GM18508 (cell line): ENCODE data around the gene LSM14A.

Source experiments
- ATAC-seq: cut with Tn5 transposase; IDR thresholded peaks from one replicate; pipeline ENCODE4 v1.9.1; 2021; ENCODE audit warnings: moderate number of reproducible peaks; ENCODE audit not compliant: insufficient read depth, unreplicated experiment

Gene LSM14A

DNA sequence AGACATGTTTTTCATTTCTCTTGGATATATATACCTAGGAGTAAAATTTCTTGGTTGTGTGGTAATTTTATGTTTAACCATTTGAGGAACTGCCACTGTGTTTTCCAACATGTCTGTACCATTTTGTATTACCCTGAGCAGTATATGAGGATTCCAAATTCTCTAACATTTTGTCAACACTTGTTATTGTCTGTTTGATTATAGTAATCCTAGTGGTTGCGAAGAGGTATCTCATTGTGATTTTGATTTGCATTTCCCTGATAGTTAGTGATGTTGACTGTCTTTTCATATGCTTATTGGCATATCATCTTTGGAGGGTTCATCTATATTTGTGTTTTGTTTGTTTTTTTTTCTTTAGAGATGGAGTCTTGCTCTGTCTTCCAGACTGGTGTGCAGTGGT, 103.4 kb downstream of the LSM14A start:
- ATAC-seq, result no peak

DNA sequence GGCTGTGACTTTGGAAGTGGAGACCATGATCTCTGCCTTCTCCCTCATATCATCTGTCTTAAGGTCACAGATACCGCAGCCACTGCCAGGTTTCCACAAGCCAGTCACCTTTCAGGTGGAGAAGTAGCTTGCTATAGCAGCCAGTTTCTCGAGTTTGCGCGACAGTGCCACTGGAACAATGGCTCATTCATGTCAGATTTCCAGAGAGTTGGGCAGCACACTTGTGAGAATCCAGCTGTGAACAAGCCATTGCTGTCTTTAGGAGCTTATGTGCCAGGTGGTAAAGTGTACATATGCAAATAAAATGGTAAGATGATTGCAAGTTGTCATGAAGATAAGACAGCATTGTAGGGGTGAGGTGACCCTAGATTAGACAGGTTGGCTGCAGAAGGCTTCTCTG, 104.3 kb downstream of the LSM14A start:
- no peak for ATAC-seq

DNA sequence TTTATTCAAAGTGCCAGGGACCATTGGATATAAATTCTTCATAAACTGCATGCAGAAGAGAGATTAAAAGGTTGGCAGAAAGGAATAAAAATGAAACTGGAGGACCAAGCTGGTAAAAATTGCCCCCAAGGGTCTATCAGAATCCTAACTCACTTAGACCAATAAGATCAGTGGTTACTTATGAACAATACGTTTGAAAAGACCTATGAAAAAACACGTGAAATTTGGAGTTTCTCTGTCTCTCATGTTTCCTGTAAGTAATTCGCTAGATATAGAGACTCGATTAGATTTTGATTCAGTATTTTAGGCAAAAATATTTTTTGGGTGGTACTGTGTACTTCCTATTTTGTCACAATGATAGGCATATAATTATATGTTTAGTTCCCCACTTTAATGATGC, 104.9 kb downstream of the LSM14A start:
- no peak for ATAC-seq

DNA sequence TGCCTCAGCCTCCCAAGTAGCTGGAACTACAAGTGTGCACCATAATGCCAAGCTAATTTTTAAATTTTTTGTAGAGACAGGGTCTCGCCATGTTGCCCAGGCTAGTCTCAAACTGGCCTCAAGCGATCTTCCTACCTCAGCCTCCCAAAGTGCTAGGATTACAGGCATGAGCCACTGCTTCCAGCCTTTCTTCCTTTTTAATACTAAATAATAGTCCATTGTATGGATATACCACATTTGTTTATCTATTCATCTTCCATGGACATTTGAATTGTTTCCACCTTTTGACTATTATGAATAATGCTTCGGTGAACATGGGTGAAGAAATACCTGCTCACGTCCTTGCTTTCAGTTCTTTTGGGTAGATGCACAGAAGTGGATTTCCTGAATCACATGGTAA, 106.5 kb downstream of the LSM14A start:
- no peak for ATAC-seq
